ENCODE results near the gene COL4A6.
"Not testable (repeated sequence)": the region's sequence is repeated elsewhere in the genome, so short reads cannot be mapped to it uniquely, and the experiment has no call there.

COL4A6 gene

DNA sequence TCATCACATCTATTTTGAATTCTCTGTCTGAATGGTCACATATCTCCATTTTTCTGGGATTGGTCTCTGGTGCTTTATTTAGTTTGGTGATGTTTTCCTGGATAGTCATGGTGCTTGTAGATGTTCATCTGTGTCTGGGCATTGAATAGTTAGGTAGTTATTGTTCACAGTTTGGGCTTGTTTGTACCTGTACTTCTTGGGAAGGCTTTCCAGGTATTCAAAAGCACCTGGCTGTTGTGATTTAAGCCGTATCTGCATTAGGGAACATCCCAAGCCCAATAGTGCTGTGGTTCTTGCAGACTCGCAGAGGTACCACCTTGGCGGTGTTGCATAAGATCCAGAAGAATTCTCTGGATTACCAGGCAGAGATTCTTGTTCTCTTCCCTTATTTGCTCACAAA, 46.0 kb upstream of the COL4A6 start:
- TF ChIP-seq ZNF565 (CRISPR knock-in tag; conservative IDR thresholded peaks at IDR 0.05; ENCODE audit: low read depth) (no peak), ZC3H10 (CRISPR knock-in tag; IDR thresholded peaks at IDR 0.05) (no peak), POU6F1 (CRISPR knock-in tag; IDR thresholded peaks at IDR 0.05; ENCODE audit: borderline replicate concordance, low read depth) (no peak), GLIS3 (CRISPR knock-in tag; IDR thresholded peaks at IDR 0.05) (no peak), CSDC2 (CRISPR knock-in tag; IDR thresholded peaks at IDR 0.05) (no peak), TCF4 (CRISPR knock-in tag; IDR thresholded peaks at IDR 0.05; ENCODE audit: borderline replicate concordance) (no peak), TSHZ2 (CRISPR knock-in tag; IDR thresholded peaks at IDR 0.05) (no peak), RARB (CRISPR knock-in tag; IDR thresholded peaks at IDR 0.05) (no peak)
- TF ChIP-seq, protein P1, sequence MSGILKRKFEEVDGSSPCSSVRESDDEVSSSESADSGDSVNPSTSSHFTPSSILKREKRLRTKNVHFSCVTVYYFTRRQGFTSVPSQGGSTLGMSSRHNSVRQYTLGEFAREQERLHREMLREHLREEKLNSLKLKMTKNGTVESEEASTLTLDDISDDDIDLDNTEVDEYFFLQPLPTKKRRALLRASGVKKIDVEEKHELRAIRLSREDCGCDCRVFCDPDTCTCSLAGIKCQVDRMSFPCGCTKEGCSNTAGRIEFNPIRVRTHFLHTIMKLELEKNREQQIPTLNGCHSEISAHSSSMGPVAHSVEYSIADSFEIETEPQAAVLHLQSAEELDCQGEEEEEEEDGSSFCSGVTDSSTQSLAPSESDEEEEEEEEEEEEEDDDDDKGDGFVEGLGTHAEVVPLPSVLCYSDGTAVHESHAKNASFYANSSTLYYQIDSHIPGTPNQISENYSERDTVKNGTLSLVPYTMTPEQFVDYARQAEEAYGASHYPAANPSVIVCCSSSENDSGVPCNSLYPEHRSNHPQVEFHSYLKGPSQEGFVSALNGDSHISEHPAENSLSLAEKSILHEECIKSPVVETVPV (CRISPR knock-in tag; IDR thresholded peaks at IDR 0.05), result no peak

DNA sequence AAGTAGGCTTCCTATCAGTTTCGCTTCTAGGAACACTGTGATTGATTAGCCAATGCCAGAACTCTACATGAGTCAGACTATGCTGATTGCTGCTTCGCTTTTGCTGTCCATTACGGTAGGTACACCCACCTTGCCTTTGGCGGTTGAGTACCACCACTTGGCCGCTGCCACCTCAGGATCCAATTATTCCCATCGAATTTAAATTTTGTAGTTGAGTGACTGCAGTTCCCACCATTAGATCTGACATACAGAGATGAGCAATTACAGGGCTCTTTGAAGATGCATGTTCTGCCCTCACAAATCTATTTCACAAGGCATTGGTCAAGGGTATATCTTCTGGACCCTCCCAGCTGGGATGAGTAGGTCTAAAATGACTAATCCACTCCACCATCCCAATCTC, 43.3 kb upstream of the COL4A6 start:
- not testable (repeated sequence) for ATAC-seq

More for the DNA sequence above, 46.0 kb upstream of the COL4A6 start:
- no peak for ATAC-seq

DNA sequence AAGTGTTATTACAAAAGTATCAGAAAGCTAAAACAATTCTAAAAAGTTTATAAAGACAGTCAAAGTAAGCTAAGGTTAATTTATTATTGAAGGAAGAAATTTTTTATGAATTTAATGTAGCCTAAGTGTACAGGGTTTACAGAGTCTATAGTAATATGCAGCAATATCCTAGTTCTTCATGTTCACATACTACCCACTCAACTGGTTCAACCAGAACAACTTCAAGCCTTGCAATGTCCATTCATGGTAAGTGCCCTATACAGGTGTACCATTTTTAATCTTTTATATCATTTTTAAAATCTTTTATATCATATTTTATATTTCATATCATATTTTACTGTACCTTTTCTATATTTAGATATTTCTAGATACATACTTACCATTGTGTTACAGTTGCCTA, 35.8 kb upstream of the COL4A6 start:
- TF ChIP-seq ZNF70 (CRISPR knock-in tag; IDR thresholded peaks at IDR 0.05) (no peak), ZC3H10 (CRISPR knock-in tag; IDR thresholded peaks at IDR 0.05) (no peak), ESRRG (CRISPR knock-in tag; IDR thresholded peaks at IDR 0.05) (no peak), TSHZ2 (CRISPR knock-in tag; IDR thresholded peaks at IDR 0.05) (no peak), CSDC2 (CRISPR knock-in tag; IDR thresholded peaks at IDR 0.05) (no peak), ZFP30 (CRISPR knock-in tag; IDR thresholded peaks at IDR 0.05) (no peak), ZNF565 (CRISPR knock-in tag; conservative IDR thresholded peaks at IDR 0.05; ENCODE audit: low read depth) (no peak), SNAI2 (CRISPR knock-in tag; IDR thresholded peaks at IDR 0.05) (no peak), OSR1 (CRISPR knock-in tag; IDR thresholded peaks at IDR 0.05) (no peak), ARNTL (CRISPR knock-in tag; IDR thresholded peaks at IDR 0.05; ENCODE audit: borderline replicate concordance, low read depth) (no peak), TCF4 (CRISPR knock-in tag; IDR thresholded peaks at IDR 0.05; ENCODE audit: borderline replicate concordance) (no peak), ISL1 (CRISPR knock-in tag; IDR thresholded peaks at IDR 0.05) (no peak), PPARA (CRISPR knock-in tag; IDR thresholded peaks at IDR 0.05; ENCODE audit: borderline replicate concordance) (no peak), ZFP3 (CRISPR knock-in tag; IDR thresholded peaks at IDR 0.05) (no peak), BACH2 (CRISPR knock-in tag; IDR thresholded peaks at IDR 0.05; ENCODE audit: borderline replicate concordance) (no peak), RARB (CRISPR knock-in tag; IDR thresholded peaks at IDR 0.05) (no peak)
- TF ChIP-seq, protein P1 (CRISPR knock-in tag; IDR thresholded peaks at IDR 0.05), result no peak
- TF ChIP-seq, protein P2, sequence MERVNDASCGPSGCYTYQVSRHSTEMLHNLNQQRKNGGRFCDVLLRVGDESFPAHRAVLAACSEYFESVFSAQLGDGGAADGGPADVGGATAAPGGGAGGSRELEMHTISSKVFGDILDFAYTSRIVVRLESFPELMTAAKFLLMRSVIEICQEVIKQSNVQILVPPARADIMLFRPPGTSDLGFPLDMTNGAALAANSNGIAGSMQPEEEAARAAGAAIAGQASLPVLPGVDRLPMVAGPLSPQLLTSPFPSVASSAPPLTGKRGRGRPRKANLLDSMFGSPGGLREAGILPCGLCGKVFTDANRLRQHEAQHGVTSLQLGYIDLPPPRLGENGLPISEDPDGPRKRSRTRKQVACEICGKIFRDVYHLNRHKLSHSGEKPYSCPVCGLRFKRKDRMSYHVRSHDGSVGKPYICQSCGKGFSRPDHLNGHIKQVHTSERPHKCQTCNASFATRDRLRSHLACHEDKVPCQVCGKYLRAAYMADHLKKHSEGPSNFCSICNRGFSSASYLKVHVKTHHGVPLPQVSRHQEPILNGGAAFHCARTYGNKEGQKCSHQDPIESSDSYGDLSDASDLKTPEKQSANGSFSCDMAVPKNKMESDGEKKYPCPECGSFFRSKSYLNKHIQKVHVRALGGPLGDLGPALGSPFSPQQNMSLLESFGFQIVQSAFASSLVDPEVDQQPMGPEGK (CRISPR knock-in tag; IDR thresholded peaks at IDR 0.05; ENCODE audit: borderline replicate concordance), result no peak
- ATAC-seq, result no peak
